ENCODE results near the gene GADD45G.

Gene GADD45G

DNA sequence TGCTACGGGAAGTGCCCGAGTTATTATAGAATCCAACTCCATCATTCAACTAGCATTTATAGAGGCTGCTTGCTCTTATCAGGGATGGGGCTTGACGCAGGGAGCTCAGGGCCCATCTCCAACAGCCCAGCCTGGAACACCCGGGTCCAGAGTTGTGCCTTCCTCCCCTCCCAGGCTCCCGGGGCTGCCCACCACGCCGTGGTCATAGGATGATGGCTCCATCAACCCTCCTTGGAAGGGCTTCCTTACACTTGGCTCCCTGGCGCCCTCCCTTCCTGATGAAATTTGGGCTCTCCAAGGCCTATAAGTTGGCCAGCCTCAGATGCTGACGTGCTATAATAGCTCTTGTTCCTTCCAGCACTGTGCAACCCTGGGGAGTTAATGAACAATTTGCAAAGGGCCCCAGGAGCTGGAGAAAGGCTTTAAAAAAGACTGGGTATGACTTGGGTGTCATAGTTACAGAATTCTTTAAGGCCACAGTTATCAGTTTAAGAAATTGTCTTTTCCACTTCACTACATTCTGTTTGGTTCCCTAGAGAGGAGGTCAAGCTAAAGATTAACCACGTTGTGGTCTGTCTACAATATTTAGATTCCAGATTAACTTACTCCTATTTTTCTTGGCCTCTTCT is 42.5 kb upstream of the GADD45G start:
- in situ Hi-C loops (cut with MboI; ENCODE audit: low sequenced_read_pairs, unreplicated experiment): no loop called here
- DNase-seq (ENCODE audit: low spot score): no peak
- TF ChIP-seq, protein P1, sequence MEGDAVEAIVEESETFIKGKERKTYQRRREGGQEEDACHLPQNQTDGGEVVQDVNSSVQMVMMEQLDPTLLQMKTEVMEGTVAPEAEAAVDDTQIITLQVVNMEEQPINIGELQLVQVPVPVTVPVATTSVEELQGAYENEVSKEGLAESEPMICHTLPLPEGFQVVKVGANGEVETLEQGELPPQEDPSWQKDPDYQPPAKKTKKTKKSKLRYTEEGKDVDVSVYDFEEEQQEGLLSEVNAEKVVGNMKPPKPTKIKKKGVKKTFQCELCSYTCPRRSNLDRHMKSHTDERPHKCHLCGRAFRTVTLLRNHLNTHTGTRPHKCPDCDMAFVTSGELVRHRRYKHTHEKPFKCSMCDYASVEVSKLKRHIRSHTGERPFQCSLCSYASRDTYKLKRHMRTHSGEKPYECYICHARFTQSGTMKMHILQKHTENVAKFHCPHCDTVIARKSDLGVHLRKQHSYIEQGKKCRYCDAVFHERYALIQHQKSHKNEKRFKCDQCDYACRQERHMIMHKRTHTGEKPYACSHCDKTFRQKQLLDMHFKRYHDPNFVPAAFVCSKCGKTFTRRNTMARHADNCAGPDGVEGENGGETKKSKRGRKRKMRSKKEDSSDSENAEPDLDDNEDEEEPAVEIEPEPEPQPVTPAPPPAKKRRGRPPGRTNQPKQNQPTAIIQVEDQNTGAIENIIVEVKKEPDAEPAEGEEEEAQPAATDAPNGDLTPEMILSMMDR (IDR thresholded peaks at IDR 0.05; ENCODE audit: borderline replicate concordance, control extremely low read depth, extremely low read depth, insufficient read depth, missing control alignments): no peak

DNA sequence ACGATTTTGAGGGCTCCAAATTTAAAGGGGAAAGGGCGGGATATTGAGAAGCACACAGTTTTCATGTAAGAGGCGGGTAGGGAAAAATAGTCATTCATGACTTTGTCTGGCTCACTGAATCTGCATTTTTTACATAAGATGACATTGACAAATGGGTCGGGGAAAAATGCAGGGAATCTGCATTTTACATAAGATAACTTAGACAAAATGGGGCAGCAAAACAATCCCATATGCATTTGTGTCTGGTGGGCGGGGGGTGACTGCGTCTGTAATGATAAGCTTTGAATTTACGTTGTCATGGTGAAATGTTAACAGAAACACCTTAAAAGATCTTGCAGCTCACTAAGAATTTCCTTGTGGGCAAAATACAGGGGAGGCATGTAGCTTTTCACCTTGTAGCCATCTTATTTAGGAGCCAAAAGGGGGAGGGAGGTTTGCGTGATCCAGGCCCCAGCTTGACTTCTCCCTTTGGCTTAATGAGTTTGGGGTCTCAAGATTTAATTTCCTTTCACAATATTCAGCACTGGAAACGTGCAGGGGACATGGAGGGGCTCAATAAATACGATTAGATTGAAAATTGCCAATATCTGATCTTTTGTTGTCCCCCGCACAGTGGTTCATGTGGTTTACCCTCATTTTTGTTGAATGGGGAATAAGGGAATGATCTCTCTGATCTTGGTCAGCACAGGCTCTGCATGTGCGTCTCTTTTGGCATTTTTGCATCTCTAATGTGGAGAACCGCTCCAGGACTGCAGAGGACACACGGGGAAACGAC is 41.1 kb upstream of the GADD45G start:
- no peak for DNase-seq (ENCODE audit: low spot score)
- in situ Hi-C loops (cut with MboI; ENCODE audit: low sequenced_read_pairs, unreplicated experiment): no loop called here
- TF ChIP-seq, protein P1 (IDR thresholded peaks at IDR 0.05; ENCODE audit: borderline replicate concordance, control extremely low read depth, extremely low read depth, insufficient read depth, missing control alignments): no peak

DNA sequence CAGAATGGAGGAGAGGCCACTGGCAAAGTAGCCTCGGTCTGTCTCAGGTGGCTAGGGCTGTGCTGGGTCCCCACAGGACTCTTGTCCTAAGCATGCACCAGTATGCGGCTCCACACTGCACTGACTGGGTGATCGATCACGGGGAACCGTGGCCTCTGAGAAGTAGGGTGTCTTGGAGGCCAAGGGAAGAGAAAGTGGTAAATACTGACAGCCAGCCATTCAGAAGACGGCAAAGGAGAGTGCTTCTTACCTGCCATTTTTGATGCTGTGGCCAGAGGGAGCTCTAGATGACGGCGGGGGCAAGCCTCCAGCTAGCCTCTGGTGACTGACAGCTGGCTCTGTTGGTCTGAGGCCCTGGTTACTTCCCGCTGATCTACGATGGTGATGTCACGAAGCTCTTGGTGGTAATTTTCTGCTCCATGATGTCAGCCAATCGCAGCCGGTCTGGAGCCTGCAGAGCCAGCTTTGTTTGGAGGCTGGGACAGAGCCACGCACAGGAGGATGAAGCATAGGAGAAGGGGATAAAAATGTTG is 40.4 kb upstream of the GADD45G start:
- peak; percentile 86 for DNase-seq (ENCODE audit: low spot score)
- in situ Hi-C loops (cut with MboI; ENCODE audit: low sequenced_read_pairs, unreplicated experiment): no loop called here
- TF ChIP-seq, protein P1 (IDR thresholded peaks at IDR 0.05; ENCODE audit: borderline replicate concordance, control extremely low read depth, extremely low read depth, insufficient read depth, missing control alignments): peak; percentile 37

DNA sequence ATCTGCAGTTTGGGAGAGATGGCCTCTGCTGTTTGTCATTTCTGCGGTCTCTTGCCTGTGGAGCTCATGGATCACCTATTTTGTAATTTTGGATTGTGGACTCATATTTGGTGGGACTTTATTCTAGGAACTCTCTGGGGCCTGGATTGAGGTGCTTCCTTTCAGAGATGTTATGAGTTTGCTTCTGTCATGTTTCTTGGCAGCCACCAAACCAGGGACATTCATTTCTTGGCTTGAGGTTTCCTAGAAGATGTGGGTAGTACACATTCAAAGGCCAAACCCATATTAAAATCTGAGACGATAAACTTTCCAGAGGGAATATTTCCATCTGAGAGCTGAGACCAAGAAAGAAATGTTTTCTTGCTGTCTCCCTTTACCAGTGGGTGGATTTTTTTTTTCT is 37.2 kb upstream of the GADD45G start:
- TF ChIP-seq, protein P1 (IDR thresholded peaks at IDR 0.05; ENCODE audit: borderline replicate concordance, control extremely low read depth, extremely low read depth, insufficient read depth, missing control alignments): no peak
- in situ Hi-C loops (cut with MboI; ENCODE audit: low sequenced_read_pairs, unreplicated experiment): no loop called here
- DNase-seq (ENCODE audit: low spot score): no peak

DNA sequence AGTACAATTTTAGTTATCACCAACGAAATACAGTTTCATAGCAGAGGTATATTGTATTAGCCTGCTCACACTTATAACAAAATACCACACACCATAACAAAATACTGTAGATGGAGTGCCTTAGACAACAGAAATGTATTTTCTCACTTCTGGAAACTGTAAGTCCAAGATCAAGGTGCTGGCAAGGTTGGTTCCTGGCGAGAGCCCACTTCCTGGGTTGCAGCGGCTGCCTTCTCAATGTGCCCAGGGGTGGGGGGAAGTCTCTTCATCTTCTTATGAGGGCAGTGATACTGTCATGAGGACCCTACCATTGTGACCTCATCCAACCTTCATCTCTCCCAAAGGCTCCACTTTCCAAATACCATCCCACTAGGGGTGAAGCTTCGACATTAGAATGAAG is 30.5 kb upstream of the GADD45G start:
- no peak for DNase-seq (ENCODE audit: low spot score)
- TF ChIP-seq, protein P1 (IDR thresholded peaks at IDR 0.05; ENCODE audit: borderline replicate concordance, control extremely low read depth, extremely low read depth, insufficient read depth, missing control alignments): no peak
- in situ Hi-C loops (cut with MboI; ENCODE audit: low sequenced_read_pairs, unreplicated experiment): no loop called here

DNA sequence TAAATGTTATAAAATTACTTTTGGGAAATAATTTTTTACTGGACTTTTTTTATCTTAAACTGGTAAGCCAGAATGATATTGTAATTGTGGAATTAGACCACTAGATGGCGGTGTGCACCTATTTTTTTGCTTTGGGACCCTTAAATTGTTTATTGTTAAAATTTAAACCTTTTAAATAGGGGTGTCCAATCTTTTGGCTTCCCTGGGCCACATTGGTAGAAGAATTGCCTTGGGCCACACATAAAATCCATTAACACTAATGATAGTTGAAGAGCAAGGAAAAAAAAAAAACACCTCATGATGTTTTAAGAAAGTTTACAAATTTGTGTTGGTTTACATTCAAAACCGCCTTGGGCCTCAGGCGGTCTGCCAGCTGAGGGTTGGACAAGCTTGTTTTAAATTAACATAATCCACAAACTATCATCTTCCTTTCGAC is 28.4 kb upstream of the GADD45G start:
- in situ Hi-C loops (cut with MboI; ENCODE audit: low sequenced_read_pairs, unreplicated experiment): no loop called here
- no peak for DNase-seq (ENCODE audit: low spot score)
- TF ChIP-seq, protein P1 (IDR thresholded peaks at IDR 0.05; ENCODE audit: borderline replicate concordance, control extremely low read depth, extremely low read depth, insufficient read depth, missing control alignments): peak; percentile 44

All from GM13976 (cell line).